GM21515 (cell line): Measurements from ENCODE around the gene SGPP2.
"Not testable (repeated sequence)": the region's sequence is repeated elsewhere in the genome, so short reads cannot be mapped to it uniquely, and the experiment has no call there.

Source experiments
- ATAC-seq: cut with Tn5 transposase; IDR thresholded peaks from one replicate; pipeline ENCODE4 v1.9.1; 2021; ENCODE audit not compliant: unreplicated experiment

Gene SGPP2

GRCh38 chr2:222572264-222572721 is 147.9 kb downstream of the SGPP2 start:
- no peak for ATAC-seq

- ATAC-seq: no peak
These were observed 148.4 kb downstream of the SGPP2 start for GRCh38 chr2:222572751-222573174.

GRCh38 chr2:222575618-222576017 is 151.3 kb downstream of the SGPP2 start:
- ATAC-seq: no peak

- ATAC-seq: no peak
These were observed 152.1 kb downstream of the SGPP2 start for GRCh38 chr2:222576171-222577081.

DNA sequence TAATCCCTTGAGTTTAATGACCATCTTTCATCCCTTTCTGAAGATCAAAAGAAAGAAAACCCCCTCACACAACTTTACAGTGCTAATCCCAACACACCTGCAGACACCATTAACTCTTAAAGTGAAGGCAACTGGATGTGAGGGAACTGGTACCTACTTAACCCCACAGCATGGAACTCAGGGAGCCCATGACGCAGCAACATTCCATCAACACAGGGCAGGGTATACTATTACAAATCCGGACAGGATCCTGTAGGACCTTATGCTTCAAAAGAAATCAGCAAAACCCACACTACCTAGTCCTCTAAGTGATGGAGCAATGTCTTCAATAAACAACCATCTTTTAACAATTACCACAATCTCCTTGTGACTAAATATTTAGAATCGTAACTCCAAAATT is 153.0 kb downstream of the SGPP2 start:
- ATAC-seq: no peak

DNA sequence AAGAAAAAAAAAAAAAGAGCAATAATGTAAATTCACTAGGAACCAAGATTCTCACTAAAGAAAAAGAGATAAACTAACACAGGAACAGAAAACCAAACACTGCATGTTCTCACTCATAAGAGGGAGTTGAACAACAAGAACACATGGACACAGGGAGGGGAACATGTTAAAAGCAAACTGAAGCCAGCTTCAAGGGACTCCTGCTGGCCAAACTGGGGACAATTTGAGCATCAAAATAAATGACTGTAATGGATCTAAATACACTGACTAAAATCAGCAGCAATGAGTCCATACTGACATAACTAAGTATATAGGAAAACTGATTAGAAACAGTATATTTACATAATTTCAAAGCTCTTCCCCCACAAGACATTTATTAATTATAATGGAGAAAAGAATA is 158.6 kb downstream of the SGPP2 start:
- no peak for ATAC-seq

GRCh38 chr2:222584589-222584988 is 160.2 kb downstream of the SGPP2 start:
- ATAC-seq: not testable (repeated sequence)

GRCh38 chr2:222591661-222592060 is 167.3 kb downstream of the SGPP2 start:
- no peak for ATAC-seq

GRCh38 chr2:222592176-222592575 is 167.8 kb downstream of the SGPP2 start:
- ATAC-seq: no peak

GRCh38 chr2:222594679-222595078 is 170.3 kb downstream of the SGPP2 start:
- no peak for ATAC-seq

- no peak for ATAC-seq
These were observed 171.2 kb downstream of the SGPP2 start for GRCh38 chr2:222595581-222595980.

- ATAC-seq: no peak
These were observed 174.3 kb downstream of the SGPP2 start for GRCh38 chr2:222598611-222599010.

GRCh38 chr2:222603501-222603900 is 179.2 kb downstream of the SGPP2 start:
- no peak for ATAC-seq

GRCh38 chr2:222604749-222605515 is 180.6 kb downstream of the SGPP2 start:
- ATAC-seq: no peak

- no peak for ATAC-seq
These were observed 182.0 kb downstream of the SGPP2 start for GRCh38 chr2:222606306-222606705.

DNA sequence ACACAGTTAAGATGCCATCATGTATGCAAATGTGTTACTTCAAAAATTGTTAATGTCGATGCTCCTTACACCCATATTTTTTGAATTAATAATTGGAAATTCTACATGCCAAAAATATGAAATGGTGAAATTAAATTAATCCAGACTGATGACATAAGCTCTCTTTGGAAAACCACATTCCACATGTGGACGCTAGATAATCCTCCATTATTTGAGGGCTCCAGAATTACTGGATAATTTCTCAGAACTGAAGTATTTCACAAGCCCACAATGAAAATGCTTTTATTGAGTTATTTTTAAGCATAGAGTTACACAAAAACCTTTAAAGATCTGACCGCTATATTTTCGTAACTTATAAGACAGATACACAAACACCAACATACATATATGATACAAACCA is 183.7 kb downstream of the SGPP2 start:
- ATAC-seq: no peak

DNA sequence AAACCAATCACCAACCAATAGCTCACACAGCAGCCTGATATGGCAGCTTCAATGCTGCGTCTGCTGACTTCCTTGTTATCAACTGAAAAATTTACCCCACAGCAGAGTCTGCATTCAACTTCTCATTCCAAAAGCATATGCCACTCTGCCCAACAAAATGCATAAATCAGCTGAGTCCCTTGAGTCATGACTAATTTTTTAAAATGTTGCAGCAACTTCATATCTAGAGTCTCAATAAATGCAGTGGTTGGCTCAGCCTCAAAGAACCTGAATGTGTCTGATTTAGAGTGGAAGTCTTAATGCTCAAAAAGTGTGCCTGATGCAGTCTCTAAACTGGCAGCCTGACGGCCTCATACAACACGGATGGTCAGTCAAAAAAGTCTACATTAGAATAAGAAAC is 185.0 kb downstream of the SGPP2 start:
- ATAC-seq: no peak
